ENCODE data around the gene KIAA1586. TPM values are rescaled to one million over a fixed set of nuclear protein-coding genes. Genes with fewer than 3 reads are reported as not detected.

The KIAA1586 gene
- total RNA-seq, 1 donor from 2014 or later = 26.2 TPM

- H3K4me3 Mint-ChIP-seq = no peak overlapping the region
- H3K27ac Mint-ChIP-seq = no peak overlapping the region
- H3K9me3 Mint-ChIP-seq = no peaks in the 10 kb centered on the region
- no peaks in the 10 kb centered on the region for H3K27me3 Mint-ChIP-seq
- H3K4me1 Mint-ChIP-seq (ENCODE audit: unreplicated experiment) = no peaks in the 10 kb centered on the region
- peaks cover 11% of the 10 kb centered on the region for H3K36me3 Mint-ChIP-seq
- DNase-seq (ENCODE audit: extremely low spot score, unreplicated experiment) = no peak
- TF ChIP-seq CTCF (conservative IDR thresholded peaks at IDR 0.05) = no peak
These were observed 25.6 kb downstream of the KIAA1586 start for GRCh38 chr6:57072108-57072507.

GRCh38 chr6:57074383-57074782 lies 27.9 kb downstream of the KIAA1586 start:
- Mint-ChIP-seq H3K9me3 (peaks cover 5% of the 10 kb centered on the region), H3K4me1 (ENCODE audit: unreplicated experiment) (no peaks in the 10 kb centered on the region), H3K27me3 (no peaks in the 10 kb centered on the region), H3K27ac (no peak overlapping the region), H3K4me3 (no peak overlapping the region), H3K36me3 (peaks cover 17% of the 10 kb centered on the region)
- DNase-seq (ENCODE audit: extremely low spot score, unreplicated experiment) = no peak
- TF ChIP-seq CTCF (conservative IDR thresholded peaks at IDR 0.05) = no peak

GRCh38 chr6:57075092-57075491 lies 28.6 kb downstream of the KIAA1586 start:
- peak; percentile 26 for TF ChIP-seq CTCF (conservative IDR thresholded peaks at IDR 0.05)
- Mint-ChIP-seq H3K36me3 (peaks cover 17% of the 10 kb centered on the region), H3K27ac (no peak overlapping the region), H3K4me3 (no peak overlapping the region), H3K27me3 (no peaks in the 10 kb centered on the region), H3K4me1 (ENCODE audit: unreplicated experiment) (no peaks in the 10 kb centered on the region), H3K9me3 (peaks cover 5% of the 10 kb centered on the region)
- no peak for DNase-seq (ENCODE audit: extremely low spot score, unreplicated experiment)

GRCh38 chr6:57078531-57079207 lies 32.2 kb downstream of the KIAA1586 start:
- no peak for DNase-seq (ENCODE audit: extremely low spot score, unreplicated experiment)
- no peaks in the 10 kb centered on the region for H3K4me1 Mint-ChIP-seq (ENCODE audit: unreplicated experiment)
- H3K36me3 Mint-ChIP-seq = peaks cover 21% of the 10 kb centered on the region
- no peaks in the 10 kb centered on the region for H3K27me3 Mint-ChIP-seq
- TF ChIP-seq CTCF (conservative IDR thresholded peaks at IDR 0.05) = no peak
- peaks cover 5% of the 10 kb centered on the region for H3K9me3 Mint-ChIP-seq
- no peak overlapping the region for H3K4me3 Mint-ChIP-seq
- H3K27ac Mint-ChIP-seq = no peak overlapping the region

- TF ChIP-seq CTCF (conservative IDR thresholded peaks at IDR 0.05) = no peak
- H3K4me3 Mint-ChIP-seq = no peak overlapping the region
These were observed 39.0 kb downstream of the KIAA1586 start for GRCh38 chr6:57085471-57085870.

More at GRCh38 chr6:57085471-57085870, 39.0 kb downstream of the KIAA1586 start:
- Mint-ChIP-seq H3K4me1 (ENCODE audit: unreplicated experiment) (peaks cover 6% of the 10 kb centered on the region), H3K27me3 (no peaks in the 10 kb centered on the region), H3K27ac (no peak overlapping the region), H3K36me3 (peaks cover 5% of the 10 kb centered on the region), H3K9me3 (no peaks in the 10 kb centered on the region)
- DNase-seq (ENCODE audit: extremely low spot score, unreplicated experiment) = no peak

Data from type B pancreatic cell (in vitro differentiated cells).